HepG2 (cell line): ENCODE results near the gene SFXN5.

Experiments
- CCAR2 ChIP-seq: fragments of 200-400 bp; formaldehyde crosslinking; optimal IDR thresholded peaks from 2 replicates; pipeline ENCODE3; 2018; ENCODE audit warnings: low read depth, mild to moderate bottlenecking, low read length, moderate library complexity
- TF ChIP-seq, protein P1 (sequence below): sonication (generic); formaldehyde crosslinking; IDR thresholded peaks from 2 replicates; pipeline ENCODE4 v1.5.1; 2020; ENCODE audit warnings: missing genetic modification reagents, mild to moderate bottlenecking, borderline replicate concordance
- TF ChIP-seq, protein P2 (sequence below): sonication (generic); formaldehyde crosslinking; IDR thresholded peaks from 2 replicates; pipeline ENCODE4 v1.8.0; 2022; ENCODE audit warnings: mild to moderate bottlenecking, missing genetic modification reagents, borderline replicate concordance

DNA sequence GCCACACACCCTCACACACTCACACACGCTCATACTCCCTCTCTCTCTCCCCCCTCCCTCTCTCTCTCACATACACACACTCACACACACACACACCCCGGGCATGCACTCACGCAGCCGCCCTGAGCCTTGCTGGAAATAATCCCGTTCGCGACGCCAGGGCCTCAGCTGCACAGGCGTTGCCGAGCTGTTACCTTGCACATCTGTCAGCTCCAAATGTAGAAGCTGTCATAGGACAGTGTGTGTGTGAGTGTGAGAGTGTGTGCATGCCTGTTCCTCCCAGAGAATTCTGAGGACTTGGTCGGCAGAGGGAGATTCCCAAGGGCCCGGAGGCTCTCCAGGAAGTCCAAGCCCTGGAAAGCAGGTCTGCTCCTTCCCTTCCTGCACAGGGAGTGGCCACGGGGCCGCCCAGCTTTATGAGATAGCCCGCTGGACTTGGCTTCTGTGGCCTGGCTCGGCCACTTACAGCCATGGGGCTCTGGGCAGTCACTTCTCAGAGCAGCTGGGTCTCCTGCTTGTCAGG, 175.7 kb downstream of the SFXN5 start:
- no peak for TF ChIP-seq CCAR2
- TF ChIP-seq, protein P1, sequence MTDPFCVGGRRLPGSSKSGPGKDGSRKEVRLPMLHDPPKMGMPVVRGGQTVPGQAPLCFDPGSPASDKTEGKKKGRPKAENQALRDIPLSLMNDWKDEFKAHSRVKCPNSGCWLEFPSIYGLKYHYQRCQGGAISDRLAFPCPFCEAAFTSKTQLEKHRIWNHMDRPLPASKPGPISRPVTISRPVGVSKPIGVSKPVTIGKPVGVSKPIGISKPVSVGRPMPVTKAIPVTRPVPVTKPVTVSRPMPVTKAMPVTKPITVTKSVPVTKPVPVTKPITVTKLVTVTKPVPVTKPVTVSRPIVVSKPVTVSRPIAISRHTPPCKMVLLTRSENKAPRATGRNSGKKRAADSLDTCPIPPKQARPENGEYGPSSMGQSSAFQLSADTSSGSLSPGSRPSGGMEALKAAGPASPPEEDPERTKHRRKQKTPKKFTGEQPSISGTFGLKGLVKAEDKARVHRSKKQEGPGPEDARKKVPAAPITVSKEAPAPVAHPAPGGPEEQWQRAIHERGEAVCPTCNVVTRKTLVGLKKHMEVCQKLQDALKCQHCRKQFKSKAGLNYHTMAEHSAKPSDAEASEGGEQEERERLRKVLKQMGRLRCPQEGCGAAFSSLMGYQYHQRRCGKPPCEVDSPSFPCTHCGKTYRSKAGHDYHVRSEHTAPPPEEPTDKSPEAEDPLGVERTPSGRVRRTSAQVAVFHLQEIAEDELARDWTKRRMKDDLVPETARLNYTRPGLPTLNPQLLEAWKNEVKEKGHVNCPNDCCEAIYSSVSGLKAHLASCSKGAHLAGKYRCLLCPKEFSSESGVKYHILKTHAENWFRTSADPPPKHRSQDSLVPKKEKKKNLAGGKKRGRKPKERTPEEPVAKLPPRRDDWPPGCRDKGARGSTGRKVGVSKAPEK (CRISPR knock-in tag), result no peak
- TF ChIP-seq, protein P2, sequence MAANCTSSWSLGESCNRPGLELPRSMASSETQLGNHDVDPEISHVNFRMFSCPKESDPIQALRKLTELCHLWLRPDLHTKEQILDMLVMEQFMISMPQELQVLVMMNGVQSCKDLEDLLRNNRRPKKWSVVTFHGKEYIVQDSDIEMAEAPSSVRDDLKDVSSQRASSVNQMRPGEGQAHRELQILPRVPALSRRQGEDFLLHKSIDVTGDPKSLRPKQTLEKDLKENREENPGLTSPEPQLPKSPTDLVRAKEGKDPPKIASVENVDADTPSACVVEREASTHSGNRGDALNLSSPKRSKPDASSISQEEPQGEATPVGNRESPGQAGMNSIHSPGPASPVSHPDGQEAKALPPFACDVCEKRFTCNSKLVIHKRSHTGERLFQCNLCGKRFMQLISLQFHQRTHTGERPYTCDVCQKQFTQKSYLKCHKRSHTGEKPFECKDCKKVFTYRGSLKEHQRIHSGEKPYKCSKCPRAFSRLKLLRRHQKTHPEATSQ (CRISPR knock-in tag), result no peak
